ENCODE results near the gene CNTFR. TPM values are rescaled to one million over a fixed set of nuclear protein-coding genes. Genes with fewer than 3 reads are reported as not detected.

The CNTFR gene
- total RNA-seq, 1 experiment from 2014 or later, result not detected

GRCh38 chr9:34588671-34589635 lies 571 bp downstream of the CNTFR start:
- Histone ChIP-seq H3K9me3 (replicated peaks) (no peaks in the 10 kb centered on the region), H3K27me3 (replicated peaks) (peaks cover 35% of the 10 kb centered on the region), H3K36me3 (no peaks in the 10 kb centered on the region), H3K4me3 (no peak overlapping the region), H3K4me1 (replicated peaks) (no peaks in the 10 kb centered on the region), H3K27ac (no peak overlapping the region)
- DNase-seq (ENCODE audit: low read depth in 1 of 2, low spot score in 2 of 2), result no peak

- Histone ChIP-seq H3K27me3 (replicated peaks) (peaks cover 35% of the 10 kb centered on the region), H3K9me3 (replicated peaks) (no peaks in the 10 kb centered on the region), H3K27ac (no peak overlapping the region), H3K36me3 (no peaks in the 10 kb centered on the region), H3K4me3 (no peak overlapping the region), H3K4me1 (replicated peaks) (no peaks in the 10 kb centered on the region)
- DNase-seq (ENCODE audit: low read depth in 1 of 2, low spot score in 2 of 2), result no peak
Measured at GRCh38 chr9:34587271-34587670, 2.3 kb downstream of the CNTFR start.

- H3K4me1 ChIP-seq (replicated peaks), result no peaks in the 10 kb centered on the region
- peaks cover 27% of the 10 kb centered on the region for H3K27me3 ChIP-seq (replicated peaks)
- no peak overlapping the region for H3K27ac ChIP-seq
- DNase-seq (ENCODE audit: low read depth in 1 of 2, low spot score in 2 of 2), result no peak
- no peaks in the 10 kb centered on the region for H3K9me3 ChIP-seq (replicated peaks)
- no peaks in the 10 kb centered on the region for H3K36me3 ChIP-seq
- H3K4me3 ChIP-seq, result no peak overlapping the region
Measured at GRCh38 chr9:34585946-34586669, 3.4 kb downstream of the CNTFR start.

GRCh38 chr9:34584970-34585369 lies 4.6 kb downstream of the CNTFR start:
- Histone ChIP-seq H3K4me1 (replicated peaks) (no peaks in the 10 kb centered on the region), H3K36me3 (no peaks in the 10 kb centered on the region), H3K4me3 (no peak overlapping the region), H3K27me3 (replicated peaks) (peaks cover 18% of the 10 kb centered on the region; the same call in 1 of the 2 replicates), H3K27ac (no peak overlapping the region), H3K9me3 (replicated peaks) (no peaks in the 10 kb centered on the region)
- DNase-seq (ENCODE audit: low read depth in 1 of 2, low spot score in 2 of 2), result no peak

GRCh38 chr9:34582787-34583186 lies 6.7 kb downstream of the CNTFR start:
- no peaks in the 10 kb centered on the region for H3K9me3 ChIP-seq (replicated peaks)
- no peak overlapping the region for H3K4me3 ChIP-seq
- H3K36me3 ChIP-seq, result no peaks in the 10 kb centered on the region
- no peaks in the 10 kb centered on the region for H3K4me1 ChIP-seq (replicated peaks)
- no peak overlapping the region for H3K27ac ChIP-seq
- H3K27me3 ChIP-seq (replicated peaks), result peaks cover 7% of the 10 kb centered on the region
- no peak for DNase-seq (ENCODE audit: low read depth in 1 of 2, low spot score in 2 of 2)

GRCh38 chr9:34581318-34581717 lies 8.2 kb downstream of the CNTFR start:
- Histone ChIP-seq H3K4me3 (no peak overlapping the region), H3K27me3 (replicated peaks) (peaks cover 4% of the 10 kb centered on the region; the same call in 1 of the 2 replicates), H3K36me3 (no peaks in the 10 kb centered on the region), H3K4me1 (replicated peaks) (no peaks in the 10 kb centered on the region), H3K9me3 (replicated peaks) (no peaks in the 10 kb centered on the region), H3K27ac (no peak overlapping the region)
- DNase-seq (ENCODE audit: low read depth in 1 of 2, low spot score in 2 of 2), result no peak

GRCh38 chr9:34580358-34580757 lies 9.2 kb downstream of the CNTFR start:
- Histone ChIP-seq H3K27me3 (replicated peaks) (peaks cover 4% of the 10 kb centered on the region; the same call in 1 of the 2 replicates), H3K27ac (no peak overlapping the region), H3K4me1 (replicated peaks) (no peaks in the 10 kb centered on the region), H3K4me3 (no peak overlapping the region), H3K9me3 (replicated peaks) (no peaks in the 10 kb centered on the region), H3K36me3 (no peaks in the 10 kb centered on the region)
- DNase-seq (ENCODE audit: low read depth in 1 of 2, low spot score in 2 of 2), result no peak

GRCh38 chr9:34579808-34580163 lies 9.7 kb downstream of the CNTFR start:
- H3K36me3 ChIP-seq, result no peaks in the 10 kb centered on the region
- H3K27ac ChIP-seq, result no peak overlapping the region
- no peak overlapping the region for H3K4me3 ChIP-seq
- H3K9me3 ChIP-seq (replicated peaks), result no peaks in the 10 kb centered on the region
- peaks cover 4% of the 10 kb centered on the region; the same call in 1 of the 2 replicates for H3K27me3 ChIP-seq (replicated peaks)
- no peak for DNase-seq (ENCODE audit: low read depth in 1 of 2, low spot score in 2 of 2)
- H3K4me1 ChIP-seq (replicated peaks), result no peaks in the 10 kb centered on the region

GRCh38 chr9:34579104-34579807 lies 10.3 kb downstream of the CNTFR start:
- no peak overlapping the region for H3K27ac ChIP-seq
- H3K4me1 ChIP-seq (replicated peaks), result no peaks in the 10 kb centered on the region
- DNase-seq (ENCODE audit: low read depth in 1 of 2, low spot score in 2 of 2), result no peak
- peaks cover 4% of the 10 kb centered on the region; the same call in 1 of the 2 replicates for H3K27me3 ChIP-seq (replicated peaks)
- no peaks in the 10 kb centered on the region for H3K9me3 ChIP-seq (replicated peaks)
- H3K36me3 ChIP-seq, result no peaks in the 10 kb centered on the region
- H3K4me3 ChIP-seq, result no peak overlapping the region

GRCh38 chr9:34578241-34579103 lies 11.1 kb downstream of the CNTFR start:
- H3K27ac ChIP-seq, result no peak overlapping the region
- H3K36me3 ChIP-seq, result no peaks in the 10 kb centered on the region
- H3K4me3 ChIP-seq, result no peak overlapping the region
- H3K9me3 ChIP-seq (replicated peaks), result no peaks in the 10 kb centered on the region
- H3K4me1 ChIP-seq (replicated peaks), result no peaks in the 10 kb centered on the region
- DNase-seq (ENCODE audit: low read depth in 1 of 2, low spot score in 2 of 2), result no peak
- peaks cover 4% of the 10 kb centered on the region; the same call in 1 of the 2 replicates for H3K27me3 ChIP-seq (replicated peaks)

GRCh38 chr9:34577400-34578240 lies 11.9 kb downstream of the CNTFR start:
- Histone ChIP-seq H3K4me3 (no peak overlapping the region), H3K36me3 (no peaks in the 10 kb centered on the region), H3K4me1 (replicated peaks) (no peaks in the 10 kb centered on the region), H3K27me3 (replicated peaks) (peaks cover 4% of the 10 kb centered on the region; the same call in 1 of the 2 replicates), H3K9me3 (replicated peaks) (no peaks in the 10 kb centered on the region), H3K27ac (no peak overlapping the region)
- DNase-seq (ENCODE audit: low read depth in 1 of 2, low spot score in 2 of 2), result no peak

- no peak for DNase-seq (ENCODE audit: low read depth in 1 of 2, low spot score in 2 of 2)
- Histone ChIP-seq H3K4me1 (replicated peaks) (no peaks in the 10 kb centered on the region), H3K27me3 (replicated peaks) (peaks cover 4% of the 10 kb centered on the region; the same call in 1 of the 2 replicates), H3K4me3 (no peak overlapping the region), H3K36me3 (no peaks in the 10 kb centered on the region), H3K27ac (no peak overlapping the region), H3K9me3 (replicated peaks) (no peaks in the 10 kb centered on the region)
Measured at GRCh38 chr9:34576597-34577399, 12.7 kb downstream of the CNTFR start.
